Stimulated activated CD8-positive, alpha-beta memory T cell treated with anti-CD3 and anti-CD28 coated beads, Interleukin-2, amount 100 ng/mL, for 48 hours (primary cell): ENCODE results near the gene PAK1.

Experiments
- DNase-seq, 2 donors: peaks; one replicate each; pipeline ENCODE4 v3.0.0-alpha.2; 2020; ENCODE audit warnings: low read depth in 2 of 2

The PAK1 gene

DNA sequence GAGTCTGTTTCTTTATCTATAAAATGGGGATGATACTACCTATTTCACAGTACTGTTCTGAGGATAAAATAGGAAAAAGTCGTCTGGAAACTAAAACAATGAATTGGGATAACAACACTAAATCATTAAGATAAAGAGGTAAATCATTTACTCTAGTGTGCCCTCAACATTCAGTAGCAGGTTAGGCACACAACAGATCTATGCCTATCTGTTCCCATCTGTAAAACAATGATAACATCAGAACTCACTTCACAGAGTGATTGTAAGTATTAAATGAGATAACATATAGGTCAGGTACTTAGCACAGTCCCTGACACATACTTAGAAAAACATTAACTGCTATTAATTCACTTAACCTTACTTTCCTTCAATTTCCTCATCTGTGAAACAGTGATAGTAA, 36.9 kb downstream of the PAK1 start:
- no peak for DNase-seq

DNA sequence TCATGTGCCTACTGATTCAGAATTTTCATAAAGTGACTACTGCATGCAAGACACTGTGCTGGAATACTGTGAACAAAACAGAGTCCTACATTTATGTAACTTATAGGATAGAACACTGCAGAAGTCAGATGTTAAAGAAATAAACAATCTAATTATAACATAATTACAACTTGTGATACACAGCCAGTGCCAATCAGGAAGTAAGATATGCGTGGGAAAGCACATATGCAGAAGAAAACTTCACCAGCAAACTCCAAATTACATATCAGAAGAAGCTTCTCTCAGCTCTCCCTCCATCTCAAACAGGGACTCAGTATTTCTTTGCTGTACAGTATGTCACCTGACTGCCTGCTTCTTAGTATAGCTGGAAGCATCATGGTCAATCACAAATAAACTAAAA, 37.4 kb downstream of the PAK1 start:
- no peak for DNase-seq

DNA sequence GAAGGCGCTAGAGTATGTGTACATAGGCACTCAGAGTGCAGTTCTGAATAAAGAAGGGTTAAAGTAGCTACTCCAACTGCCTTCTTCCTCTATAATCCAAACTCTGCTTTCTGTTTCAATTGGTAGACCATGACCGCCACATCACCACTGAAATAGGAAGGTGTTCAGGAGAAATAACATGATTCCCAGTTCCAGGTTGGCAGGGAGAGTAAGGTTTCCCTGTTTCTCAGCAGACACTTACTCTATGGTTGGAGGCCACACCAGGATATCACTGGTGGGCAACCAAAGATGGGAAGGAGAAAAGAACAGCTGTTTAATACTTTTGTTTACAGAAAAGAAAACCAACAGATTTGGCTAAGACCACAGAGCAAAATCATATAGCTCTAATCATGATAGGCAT, 37.9 kb downstream of the PAK1 start:
- no peak for DNase-seq

DNA sequence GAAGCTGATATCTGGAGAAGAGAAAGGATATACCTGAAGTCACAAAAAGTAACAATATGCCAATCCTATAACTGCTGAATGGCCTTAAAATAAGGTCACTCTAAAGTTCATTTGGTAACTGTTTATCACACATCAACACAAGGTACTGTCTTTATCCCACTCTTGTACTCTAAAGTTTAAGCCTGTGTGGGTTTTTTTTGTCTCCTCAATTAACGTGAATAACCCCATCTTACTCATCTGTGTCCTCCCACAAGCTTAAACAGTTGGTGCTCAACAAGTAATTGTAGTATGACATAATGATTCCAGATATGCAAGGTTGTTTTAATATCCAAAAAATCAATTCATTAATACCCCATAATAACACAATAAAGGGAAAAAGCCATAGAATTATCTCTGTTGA, 42.1 kb downstream of the PAK1 start:
- no peak for DNase-seq

DNA sequence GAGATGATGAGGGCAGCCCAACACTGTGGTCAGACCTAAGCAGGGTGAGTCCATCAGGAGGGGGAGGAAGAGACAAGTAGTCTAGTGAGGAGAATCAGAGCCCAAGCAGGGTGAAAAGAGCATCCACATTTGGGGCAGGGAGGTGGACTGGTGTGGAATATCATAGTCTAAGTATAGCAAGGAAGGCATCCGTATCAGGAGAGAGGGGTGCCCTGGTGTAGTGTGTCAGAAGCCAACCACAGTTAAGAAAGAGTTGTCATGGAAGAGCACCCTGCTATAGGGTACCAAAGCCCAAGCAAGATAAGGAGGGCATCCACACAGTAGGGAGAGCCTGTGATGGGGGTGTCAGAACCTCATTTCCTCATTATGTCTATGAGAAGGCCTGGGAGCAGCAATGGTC, 45.3 kb downstream of the PAK1 start:
- DNase-seq, result no peak

DNA sequence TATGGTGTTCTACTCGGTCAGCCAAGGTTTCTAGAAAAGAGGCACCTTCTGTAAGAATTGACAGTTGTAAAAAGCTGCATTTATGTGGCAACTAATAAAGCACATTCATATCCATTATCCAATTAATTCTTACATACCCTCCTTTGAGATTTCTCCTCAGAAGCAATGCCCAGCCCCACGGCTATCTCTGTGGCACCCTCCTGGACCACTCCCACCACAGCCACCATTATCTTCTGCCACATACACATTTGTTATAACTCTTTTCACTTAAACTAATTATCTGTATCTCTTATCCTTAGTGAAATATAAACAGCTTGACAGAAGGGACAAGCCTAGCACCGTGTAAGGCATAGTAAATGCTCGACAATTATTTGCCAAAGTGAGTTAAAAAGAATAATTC, 48.5 kb downstream of the PAK1 start:
- no peak for DNase-seq

DNA sequence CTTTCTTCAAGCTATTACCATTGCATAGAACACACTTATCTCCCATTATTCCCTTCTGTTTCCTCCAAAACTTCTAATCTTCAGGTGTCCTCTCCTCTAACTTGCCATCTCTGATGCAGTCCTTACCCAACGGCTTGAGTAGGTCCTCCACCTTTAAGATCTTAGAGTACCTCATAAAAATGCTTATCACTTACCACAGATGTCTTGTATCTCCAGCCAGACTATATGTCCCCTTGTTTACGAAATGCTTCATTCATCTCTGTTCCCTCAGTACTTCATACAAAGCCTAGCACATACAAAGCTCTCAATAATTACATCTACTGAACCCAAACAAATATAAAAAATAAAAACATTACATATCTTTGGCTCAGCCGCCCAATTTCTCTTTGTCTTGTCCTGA, 49.2 kb downstream of the PAK1 start:
- DNase-seq, result no peak

DNA sequence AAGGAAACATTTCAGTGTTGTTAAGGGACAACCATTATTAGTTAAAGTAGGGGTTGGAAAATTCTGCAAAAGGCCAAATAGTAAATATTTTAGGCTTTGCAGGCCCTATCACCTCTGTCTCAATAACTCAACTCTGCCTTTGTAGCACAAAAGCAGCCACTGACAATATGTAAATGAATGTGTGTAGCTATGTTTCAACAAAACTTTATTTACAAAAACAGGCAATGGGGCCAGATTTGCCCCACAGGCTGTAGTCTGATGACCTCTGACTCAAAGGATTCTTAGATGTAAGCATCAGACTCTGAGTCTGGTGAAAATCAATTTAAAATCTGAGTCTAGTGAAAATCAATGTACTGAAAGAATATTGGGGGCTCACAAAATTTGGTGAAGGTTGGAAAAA, 50.3 kb downstream of the PAK1 start:
- no peak for DNase-seq

DNA sequence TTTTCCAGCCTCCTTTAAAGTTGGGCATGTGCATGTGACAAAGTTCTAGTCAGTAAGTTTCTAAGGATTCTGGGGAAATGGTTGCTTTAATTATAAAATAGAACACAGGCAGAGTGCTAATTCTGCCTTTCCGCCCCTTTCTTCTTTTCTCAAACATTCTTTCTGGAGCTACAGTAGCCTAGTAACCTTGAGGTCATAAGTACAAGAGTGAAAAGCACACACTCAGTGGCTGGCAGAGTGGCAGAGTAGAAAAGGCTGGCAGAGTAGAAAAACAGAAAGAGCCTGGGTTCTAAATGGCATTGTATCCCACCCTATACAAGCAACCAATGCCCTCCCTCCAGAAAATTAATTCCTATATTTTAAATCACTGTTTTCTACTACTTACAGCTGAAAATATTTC, 51.2 kb downstream of the PAK1 start:
- DNase-seq, result no peak

DNA sequence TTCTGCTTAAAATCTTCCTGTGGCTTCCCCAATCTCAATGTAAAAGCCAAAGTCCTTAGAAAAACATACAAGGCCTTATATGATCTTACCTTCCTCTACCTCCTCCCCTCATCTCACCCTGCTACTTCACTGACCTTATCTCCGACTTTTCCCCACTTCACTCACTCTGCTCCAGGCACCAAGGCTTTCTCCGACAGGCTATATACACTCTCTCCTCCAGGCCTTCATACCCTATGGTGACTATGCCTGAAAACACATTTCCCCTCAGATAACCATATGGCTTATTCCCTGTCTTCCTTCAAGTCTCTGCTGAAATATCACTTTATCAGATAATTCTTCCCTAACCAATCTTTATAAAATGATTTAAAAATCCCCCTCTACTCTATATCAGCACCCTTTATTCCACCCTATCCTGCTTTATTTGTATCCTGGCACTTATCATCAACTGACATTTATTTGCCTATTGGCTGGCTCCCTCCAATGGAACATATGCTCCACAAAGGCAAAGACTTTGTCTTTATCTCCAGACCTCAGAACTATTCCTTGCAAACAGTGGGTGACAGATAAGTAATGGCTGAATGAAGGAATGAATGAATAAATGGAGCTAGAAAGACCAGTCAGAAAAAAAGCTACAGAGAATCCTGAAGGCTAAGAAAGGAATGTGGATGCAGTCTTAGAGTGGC, 52.7 kb downstream of the PAK1 start:
- no peak for DNase-seq

DNA sequence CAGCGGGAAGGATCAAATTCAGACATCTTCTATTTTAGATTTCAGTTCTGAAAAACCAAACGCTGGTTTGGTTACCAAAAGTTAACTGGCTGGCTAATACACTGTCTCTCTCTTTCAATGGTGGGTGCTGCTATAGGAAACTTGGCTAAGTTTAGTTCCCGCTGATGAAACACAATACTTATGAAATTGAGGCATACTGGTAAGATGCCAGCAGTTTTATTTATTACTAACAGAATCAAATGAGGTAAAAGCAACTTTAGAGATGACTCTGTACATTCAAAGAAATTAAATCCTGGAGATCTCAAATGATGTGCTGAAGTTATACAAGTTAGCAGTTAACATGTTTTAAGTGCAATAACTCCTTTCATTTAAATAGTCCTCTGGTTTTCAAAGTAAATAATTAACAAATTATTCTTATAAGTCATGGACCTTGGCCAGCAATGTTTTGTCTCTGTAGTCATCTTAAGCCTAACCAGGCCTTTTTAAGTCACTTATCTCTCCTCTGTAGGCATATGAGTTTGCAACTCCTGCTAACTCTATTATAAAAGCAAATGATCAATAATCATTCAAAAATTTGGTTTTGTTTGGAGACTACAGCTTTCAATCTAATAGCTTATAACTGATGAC, 54.8 kb downstream of the PAK1 start:
- no peak for DNase-seq

DNA sequence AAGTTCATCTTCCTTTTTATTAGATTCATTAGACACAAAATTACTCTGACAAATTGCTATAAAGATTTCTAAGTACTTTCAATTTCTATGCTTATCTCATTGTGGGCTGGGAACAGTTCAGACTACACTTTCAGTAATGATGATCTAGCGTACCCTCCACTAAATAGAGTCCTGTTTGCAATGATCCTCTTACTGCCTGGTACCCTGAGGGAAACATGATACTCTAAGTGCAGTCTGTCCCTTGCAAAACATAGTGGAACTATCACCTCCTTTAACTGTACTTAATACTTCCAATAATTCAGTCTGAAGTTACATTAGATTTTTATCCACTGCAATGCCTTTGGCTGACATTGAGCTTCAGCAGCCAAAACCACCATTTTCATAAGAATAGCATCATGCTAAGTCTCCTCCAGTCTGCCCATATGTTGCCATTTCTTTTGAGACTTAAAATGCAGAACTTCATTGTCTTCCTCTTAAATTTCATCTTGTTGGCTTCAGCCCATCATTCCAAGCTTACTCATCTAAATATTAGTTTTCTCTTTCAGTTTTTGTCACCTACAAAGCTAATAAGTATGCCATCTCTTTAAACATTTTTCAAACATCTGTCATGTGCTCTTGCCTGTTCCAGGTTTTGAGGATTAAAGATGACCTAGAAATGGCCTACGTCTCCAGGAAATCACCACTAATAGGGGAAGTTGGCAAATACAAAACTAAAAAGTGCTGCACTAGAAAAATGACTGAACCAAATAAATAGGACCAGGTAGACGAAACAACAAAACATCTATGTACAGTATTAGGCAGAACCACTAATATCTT, 55.5 kb downstream of the PAK1 start:
- no peak for DNase-seq

DNA sequence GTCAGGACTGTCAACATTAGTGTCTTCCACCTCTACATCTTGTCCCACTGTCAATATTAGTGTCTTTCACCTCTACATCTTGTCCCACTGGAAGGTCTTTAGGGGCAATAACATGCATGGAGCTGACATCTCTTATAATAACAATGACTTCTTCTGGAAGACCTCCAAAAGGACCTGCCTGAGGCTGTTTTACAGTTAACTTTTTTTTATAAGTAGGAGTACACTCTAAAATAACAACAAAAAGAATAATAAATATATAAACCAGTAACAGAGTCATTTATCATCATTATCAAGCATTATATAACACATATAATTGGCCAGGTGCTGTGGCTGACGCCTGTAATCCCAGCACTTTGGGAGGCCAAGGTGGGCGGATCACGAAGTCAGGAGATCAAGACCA, 57.5 kb downstream of the PAK1 start:
- DNase-seq, result no peak

DNA sequence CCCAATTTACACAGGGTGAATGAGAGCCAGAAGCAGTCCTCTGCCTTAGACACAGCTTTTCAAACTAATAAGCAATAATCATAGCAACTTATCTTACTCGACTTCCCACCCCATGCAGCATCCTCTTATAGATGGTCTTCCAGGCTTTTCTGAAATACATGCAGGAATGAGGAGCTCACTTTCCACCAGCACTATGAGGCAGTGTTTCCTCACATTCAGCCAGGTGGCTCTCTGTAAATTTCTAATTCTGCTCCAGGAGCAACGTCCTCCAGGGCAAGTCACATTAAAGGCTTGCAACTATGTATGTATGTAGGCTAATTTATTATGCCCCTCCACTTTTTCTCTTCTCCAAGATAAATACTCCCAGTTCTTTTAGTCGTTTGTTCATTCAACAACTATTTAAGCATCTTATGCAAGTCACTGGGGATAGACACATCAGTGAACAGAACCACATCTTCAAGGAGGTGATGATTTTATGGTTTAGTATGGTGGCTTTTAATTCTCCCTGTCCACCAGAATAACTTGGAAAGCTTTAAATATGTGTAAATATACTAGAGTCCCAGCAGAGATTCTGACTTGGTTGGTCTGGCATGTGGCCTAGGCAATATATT, 59.9 kb downstream of the PAK1 start:
- DNase-seq, result no peak

DNA sequence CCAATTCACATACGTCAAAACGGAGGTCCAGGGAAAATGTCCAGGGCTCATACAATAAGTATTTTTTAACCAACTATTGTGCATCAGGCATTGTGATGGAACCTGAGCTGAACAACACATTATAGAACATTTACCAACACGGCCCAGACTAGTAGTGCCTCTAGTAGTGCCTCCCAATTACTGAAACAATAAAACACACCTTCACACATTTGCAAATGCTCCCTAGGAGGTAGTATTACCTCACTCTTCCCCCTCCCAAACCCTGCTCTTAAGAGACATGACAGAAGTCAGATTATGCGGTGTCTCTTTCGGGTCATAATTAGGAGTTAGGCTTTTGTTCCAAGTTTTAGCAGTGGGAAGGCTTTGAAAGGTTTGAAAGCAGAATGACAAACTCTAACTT, 61.1 kb downstream of the PAK1 start:
- DNase-seq, result no peak

DNA sequence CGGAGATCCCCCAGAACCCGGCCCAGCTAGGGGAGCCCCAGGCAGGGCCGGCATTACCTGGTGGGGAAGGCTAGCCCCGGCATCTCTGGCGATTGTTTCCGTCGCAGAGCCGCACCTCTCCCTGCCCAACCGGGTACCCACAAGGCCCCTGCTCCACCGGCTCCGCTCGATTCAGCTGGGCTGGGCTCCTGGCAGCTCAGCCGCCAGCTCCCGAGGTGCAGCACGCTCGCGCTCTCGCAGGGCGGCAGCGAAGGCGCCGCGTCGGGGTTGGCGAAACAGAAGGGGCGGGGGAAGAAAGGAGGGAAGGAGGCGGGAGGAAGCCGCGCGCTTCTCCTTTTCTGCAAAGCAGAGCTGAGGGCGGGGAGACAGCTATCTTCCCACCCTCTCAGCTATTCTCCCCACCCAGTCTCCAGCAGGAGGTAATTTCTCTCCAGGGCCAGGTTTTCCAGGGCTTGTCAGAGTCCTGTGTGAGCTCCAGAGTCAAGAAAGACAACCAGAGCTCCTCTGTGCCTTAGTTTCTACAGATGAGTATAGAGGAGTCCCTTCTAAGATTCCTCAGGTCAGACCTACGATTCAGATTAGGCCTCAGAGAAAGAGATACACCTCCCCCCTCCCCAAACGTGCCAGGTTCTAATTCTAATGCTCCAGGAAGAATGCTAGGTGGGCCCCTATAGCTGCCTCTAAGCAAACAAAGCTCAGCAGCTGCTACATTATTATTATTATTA, 62.0 kb downstream of the PAK1 start:
- DNase-seq, result peak; percentile 70

DNA sequence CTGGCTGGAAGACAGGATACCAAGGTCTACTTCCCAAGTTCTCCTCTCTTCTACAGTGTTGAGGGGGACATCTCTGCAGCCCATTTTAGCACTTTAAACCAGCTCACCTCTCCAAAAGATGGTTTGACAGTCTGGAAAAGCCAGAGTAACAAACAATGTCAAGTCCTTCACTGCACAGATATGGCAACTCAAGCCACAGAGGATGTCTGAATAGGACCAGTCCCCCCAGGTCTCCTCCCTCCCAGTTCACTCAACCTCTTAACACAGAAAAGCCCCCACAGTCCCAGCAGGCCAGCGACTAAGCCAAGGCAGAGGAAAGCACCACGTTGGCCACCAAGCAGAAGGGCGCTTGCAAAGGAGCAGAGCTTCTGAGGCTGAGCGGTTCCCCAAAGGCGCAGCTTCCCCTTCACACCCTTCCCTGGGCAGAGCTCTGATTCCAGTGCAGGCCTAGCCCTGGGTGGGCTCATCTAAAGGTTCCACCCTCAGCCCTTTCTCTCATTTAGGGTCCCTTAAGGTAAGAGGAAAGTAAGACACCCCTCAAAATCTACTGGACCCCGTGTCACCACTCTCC, 62.7 kb downstream of the PAK1 start:
- peak; percentile 5 to 8 for DNase-seq

DNA sequence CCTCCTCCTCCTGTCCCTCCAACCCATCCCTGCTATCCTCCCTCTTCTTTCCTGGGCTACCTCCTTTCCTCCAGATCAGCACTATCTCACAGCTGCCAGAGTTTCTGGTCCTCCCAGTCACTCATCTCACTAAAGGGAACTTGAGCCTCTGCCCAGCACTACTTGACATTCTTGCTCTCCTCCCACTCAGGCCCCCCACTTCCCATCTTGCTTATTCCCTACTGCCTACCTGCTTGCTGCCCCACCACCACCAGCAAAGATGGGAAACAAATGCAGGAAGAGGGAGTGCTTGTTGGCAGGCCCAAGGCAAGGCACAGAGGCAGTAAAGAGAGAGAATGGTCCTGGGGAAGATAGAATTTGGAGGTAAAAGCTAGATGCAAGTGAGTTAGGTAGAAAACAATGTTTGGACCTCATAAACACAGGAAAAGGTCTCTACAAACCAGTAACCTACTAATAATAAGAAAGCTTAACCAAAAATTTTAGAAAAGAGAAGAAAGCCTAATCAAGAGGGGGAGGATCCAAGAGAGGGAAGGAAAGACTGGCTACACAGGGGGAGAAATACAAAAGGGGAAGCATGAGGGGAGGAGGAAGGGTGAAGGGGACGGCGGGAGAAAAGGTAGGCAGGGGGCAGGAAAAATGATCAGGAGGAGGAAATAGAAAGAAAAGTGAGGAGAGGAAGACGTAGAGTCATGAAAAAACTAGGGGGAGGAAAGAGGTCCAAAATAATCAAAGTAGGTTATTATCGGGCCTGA, 63.6 kb downstream of the PAK1 start:
- DNase-seq, result no peak

DNA sequence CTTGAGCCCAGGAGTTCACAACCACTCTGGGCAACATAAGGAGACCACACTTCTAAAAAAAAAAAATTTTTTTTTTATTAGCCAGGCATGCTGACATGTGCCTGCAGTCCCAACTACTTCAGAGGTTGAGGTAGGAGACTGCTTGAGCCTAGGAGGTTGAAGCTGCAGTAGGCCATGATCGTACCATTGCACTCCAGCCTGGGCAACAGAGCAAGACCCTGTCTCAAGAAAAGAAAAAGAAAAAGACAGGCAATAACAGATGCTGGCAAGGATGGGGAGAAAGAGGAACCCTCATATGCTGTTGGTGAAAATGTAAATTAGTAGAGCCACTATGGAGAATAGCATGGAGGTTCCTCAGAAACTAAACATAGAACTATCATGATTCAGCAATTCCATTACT, 64.8 kb downstream of the PAK1 start:
- no peak for DNase-seq

DNA sequence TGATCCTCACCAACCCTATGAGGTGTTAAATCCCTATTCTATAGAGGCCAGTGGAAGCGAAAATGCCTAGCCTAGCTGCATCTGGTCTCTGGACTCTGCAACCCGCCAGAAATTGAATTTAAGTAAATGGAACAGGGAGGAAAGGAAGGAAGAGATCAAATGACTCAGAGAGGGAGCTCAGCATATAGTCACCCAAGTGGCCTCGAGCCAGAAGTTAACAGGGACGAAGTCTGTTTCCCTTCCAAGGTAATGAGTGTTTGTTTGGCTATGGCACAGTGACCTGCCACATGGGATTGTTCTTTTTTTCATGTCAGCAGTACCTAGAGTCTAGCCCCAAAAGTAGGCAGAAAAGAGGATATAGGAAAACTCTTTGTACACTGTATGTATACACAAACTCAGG, 66.3 kb downstream of the PAK1 start:
- DNase-seq, result no peak

DNA sequence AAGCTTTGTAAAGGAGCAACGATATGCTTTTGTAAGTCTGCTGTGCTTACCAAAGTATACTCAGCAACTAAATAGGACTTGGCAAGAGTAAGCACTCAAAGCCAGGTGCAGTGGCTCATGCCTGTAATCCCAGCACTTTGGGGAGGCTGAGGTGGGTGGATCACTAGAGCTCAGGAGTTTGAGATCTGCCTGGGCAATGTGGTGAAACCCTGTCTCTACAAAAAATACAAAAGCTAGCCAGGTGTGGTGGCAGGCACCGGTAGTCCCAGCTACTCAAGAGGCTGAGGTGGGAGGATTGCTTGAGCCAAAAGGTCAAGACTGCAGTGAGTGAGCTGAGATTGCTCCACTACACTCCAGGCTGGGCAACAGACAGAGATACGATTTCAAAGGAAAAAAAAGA, 67.5 kb downstream of the PAK1 start:
- no peak for DNase-seq
